Effector CD8-positive, alpha-beta T cell (primary cell): ENCODE data around the gene GNRHR.
"Not testable (repeated sequence)": the region's sequence is repeated elsewhere in the genome, so short reads cannot be mapped to it uniquely, and the experiment has no call there.

Experiments used
- DNase-seq: peaks from one replicate; lab custom pipeline; 2025; lab: John Stamatoyannopoulos, UW
- total RNA-seq, 4 experiments: gene quantifications; one replicate each; lab custom pipeline; 2026; lab: John Stamatoyannopoulos, UW

GNRHR gene, protein sequence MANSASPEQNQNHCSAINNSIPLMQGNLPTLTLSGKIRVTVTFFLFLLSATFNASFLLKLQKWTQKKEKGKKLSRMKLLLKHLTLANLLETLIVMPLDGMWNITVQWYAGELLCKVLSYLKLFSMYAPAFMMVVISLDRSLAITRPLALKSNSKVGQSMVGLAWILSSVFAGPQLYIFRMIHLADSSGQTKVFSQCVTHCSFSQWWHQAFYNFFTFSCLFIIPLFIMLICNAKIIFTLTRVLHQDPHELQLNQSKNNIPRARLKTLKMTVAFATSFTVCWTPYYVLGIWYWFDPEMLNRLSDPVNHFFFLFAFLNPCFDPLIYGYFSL
- total RNA-seq = 0 to 0.10 (median 0) reads per million in 4 experiments

DNA sequence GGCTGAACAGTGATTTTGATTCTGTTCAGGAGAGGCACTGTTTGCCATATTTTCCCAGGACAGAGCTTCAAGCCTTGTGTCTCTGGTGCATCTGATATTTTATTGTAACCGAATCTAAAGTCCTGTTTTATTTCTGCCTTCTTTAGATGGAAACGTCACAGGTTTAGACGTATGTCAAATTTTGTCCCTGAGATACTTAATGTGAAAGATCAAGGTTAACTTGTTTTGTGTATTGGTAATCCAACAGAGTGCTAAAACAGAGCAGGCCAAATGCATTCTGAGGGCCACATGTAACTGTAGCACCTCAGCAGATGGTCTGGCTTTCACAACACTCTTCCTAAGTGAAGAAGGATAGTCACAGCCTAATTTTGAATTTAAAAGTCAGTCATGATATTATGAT, at the start of gene GNRHR:
Gene GNRHR, minus strand, starts transcription at position 101 of the 400 bp plus-strand sequence. Its CDS starts 53 bp downstream, at position 48.
- DNase-seq = no peak

DNA sequence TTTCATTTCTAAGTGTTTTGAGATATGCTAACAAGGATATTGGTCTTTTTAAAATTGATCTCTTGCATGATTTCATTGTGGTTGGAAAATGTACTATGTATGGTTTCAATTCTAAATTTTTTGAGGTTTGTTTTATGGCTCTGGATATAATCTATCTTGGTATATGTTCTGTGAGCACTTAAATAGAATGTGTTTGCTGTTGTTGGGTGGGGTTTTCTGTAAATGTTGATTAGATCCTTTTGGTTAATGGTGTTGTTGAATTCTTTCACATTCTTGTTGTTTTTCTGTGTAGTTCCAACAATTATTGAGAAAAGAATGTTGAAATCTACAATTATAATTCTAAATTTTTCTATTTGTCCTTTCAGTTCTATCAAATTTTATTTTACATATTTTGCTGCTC, 42.6 kb upstream of the GNRHR start:
- DNase-seq = no peak

DNA sequence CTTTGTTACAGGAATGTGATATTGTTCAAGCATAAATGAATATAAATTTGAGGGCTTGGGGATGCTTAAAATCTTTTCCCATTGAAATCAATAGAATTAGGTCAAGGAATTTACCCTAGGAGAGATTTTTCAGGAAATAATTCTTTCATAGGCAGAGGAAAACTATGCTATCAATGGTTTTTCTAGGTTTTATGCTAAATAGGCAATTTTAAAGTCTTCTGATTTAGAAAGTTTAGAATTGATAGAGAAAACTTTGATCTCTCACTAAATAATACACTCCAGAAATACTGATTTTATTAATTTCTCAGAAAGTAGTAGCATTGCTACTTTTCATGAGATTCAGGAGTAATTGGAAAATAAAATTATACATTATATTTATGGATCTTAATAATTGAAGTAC, 36.5 kb upstream of the GNRHR start:
- no peak for DNase-seq

- no peak for DNase-seq
Observed at GRCh38 chr4:67787311-67787710, 33.1 kb upstream of the GNRHR start.

DNA sequence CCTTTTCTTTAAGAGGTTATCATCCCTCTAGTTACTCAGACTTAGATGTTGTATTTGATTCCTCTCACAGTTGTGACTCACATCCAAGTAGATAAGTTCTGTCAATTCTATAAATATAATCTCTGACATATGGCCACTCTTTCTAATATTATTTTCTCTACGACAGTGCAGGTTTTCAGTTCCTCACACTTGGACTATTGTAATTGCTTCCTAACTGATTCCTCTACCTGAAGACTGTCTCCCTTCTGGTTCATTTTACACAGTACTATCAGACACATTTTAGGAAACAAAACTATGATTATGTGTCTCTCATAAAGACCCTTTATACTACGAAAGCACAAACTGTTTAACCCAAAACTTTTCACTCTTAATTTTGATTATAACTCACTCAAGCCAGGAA, 31.3 kb upstream of the GNRHR start:
- no peak for DNase-seq

DNA sequence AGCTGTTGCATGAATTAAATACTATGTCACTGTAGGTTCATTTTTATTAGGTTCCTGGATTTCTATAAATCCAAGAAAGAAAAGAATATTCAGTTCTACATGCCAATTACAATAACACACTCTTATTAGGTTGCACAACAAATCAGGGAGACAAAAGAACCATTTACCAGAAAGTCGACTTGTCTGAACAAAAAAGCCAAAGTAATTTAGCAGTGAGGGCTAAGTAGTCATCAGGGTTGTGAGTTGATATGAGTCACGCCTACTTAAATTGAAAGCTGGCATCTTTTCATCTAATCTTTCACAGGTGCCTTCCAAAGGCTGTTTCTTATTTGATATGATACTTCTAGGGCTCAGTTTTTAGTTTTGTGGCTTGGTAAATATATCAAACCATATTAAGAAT, 25.4 kb upstream of the GNRHR start:
- no peak for DNase-seq

DNA sequence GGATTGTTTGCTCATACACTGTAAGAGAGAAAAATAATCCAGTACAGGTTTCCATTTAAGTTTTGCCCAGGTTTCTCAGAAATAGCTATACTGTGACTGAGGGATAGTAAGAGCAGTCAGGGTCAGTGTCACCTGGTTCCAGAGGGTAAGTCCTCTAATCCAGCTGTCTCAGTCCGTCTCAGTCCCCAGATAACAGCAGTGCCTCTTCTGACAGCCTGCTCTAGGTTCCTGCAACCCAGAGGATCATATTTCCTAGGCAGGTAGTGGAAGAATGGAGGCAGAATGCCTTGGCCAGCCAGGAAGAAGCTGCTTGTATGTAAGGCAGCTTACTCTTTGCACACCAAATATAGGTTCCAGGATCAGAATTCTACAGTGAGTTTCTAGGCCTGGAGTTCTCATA, 22.6 kb upstream of the GNRHR start:
- DNase-seq = no peak

DNA sequence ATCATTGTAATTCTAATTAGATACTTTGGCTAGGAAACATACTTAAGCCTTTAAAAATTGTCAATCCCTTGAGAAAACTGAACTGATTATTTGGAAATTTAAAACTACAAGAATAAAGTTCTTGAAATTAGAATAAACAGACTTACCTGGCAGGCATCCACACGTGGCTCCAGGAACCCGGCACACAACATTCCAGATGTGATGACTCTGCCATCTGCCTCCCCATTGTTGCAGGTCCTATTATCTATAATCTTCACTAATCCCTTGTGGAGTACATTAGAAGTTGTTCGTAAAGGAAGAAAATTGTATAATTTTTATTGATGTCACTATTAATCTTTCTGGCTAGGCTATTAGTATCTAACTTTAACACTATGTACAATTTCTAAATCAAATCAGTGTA, 16.2 kb upstream of the GNRHR start:
- no peak for DNase-seq

- no peak for DNase-seq
Observed at GRCh38 chr4:67765928-67766327, 11.7 kb upstream of the GNRHR start.

GRCh38 chr4:67765401-67765800, 11.2 kb upstream of the GNRHR start:
- no peak for DNase-seq

DNA sequence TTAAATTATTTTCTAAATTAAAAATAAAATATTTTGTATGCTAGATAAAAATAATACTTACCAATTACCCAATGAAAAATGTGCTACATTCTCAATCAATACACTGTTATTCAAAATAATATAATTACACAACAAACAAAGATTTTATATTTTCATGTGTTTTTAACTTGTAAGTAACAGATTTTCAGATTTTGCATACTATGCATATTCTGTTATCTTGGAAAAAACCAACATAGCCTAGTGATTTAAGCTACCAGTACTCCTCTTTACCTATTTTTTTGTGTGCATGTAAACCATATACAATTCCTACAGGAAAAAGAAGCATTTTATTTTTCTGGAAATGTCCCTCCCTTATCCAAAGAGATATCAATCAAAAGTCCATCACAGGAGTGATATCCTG, 10.0 kb upstream of the GNRHR start:
- no peak for DNase-seq

- DNase-seq = no peak
Observed at GRCh38 chr4:67762086-67762485, 7.9 kb upstream of the GNRHR start.

DNA sequence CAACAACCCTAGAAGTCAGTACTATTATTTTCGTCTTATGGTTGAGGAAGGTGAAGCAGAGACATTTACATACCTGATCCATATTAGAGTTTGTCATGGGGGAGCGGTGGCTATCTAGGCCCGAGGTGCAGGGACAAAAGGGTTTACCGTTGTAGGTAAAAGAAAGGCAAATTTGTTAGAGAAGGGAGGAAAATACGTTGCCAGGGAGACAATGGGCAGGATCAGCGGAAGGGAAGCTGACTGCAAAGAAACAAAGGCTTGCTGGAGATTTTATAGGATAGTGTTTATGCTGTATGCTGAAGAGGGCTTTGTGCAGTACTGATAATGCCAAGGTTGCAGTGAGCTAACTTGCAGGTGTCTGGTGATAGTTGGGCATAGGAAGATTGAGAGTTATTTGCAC, 2.8 kb upstream of the GNRHR start:
- not testable (repeated sequence) for DNase-seq

DNA sequence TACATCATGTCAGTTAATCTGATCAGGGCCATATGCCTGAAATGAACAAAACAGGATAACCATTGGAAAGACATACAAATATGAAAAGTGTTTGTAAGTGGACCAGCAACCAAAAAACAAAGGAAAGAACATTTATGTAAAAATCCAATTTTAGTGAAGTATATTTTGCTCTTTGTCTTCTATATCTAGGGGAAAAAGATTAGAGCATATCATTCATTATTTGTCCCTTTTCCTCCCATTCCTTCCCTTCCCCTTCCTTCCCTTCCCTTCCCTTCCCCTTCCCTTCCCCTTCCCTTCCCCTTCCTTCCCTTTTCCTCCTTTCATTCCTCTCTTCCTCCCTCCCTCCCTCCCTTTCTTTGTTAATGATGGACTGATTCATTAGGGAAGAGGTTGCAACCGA, 1.8 kb upstream of the GNRHR start:
- no peak for DNase-seq

DNA sequence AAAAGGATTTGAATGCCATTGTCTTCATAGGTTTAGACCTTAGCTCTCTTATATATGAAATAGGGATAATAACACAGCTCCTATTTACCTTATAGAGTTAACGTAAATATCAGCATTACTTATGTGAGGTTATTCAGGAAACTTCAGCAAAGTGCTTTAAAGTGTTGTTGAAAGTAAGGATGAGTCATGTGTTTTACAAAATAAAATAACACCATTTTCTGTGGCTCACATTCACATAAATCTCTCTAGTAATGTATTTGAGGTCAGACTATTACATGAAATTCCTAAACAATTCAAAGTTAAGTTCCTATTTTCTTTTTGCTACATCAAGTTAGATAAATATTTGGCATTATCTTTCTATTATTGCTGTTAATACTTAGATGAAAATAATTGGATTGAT, 2.9 kb downstream of the GNRHR start:
- no peak for DNase-seq

GRCh38 chr4:67750691-67751090, 3.5 kb downstream of the GNRHR start:
- DNase-seq = no peak

DNA sequence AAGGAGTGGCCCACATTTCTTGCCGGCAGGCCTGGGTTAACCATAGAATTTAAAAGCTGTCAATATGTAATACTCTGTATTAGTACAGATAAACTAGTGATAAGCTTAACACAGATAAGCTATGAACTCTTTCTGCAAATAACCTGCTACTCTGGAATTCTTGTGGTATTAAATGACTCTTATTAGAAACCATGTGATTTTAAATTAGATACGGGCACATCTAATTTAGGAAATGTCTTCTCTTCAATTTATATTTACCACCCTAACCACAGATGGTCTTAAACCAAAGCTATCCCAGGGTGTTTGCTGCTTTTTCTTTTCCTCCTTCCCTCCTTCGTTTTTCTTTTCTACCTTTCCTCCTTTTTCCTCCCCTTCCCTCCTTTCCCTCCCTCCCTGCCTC, 4.9 kb downstream of the GNRHR start:
- DNase-seq = no peak

DNA sequence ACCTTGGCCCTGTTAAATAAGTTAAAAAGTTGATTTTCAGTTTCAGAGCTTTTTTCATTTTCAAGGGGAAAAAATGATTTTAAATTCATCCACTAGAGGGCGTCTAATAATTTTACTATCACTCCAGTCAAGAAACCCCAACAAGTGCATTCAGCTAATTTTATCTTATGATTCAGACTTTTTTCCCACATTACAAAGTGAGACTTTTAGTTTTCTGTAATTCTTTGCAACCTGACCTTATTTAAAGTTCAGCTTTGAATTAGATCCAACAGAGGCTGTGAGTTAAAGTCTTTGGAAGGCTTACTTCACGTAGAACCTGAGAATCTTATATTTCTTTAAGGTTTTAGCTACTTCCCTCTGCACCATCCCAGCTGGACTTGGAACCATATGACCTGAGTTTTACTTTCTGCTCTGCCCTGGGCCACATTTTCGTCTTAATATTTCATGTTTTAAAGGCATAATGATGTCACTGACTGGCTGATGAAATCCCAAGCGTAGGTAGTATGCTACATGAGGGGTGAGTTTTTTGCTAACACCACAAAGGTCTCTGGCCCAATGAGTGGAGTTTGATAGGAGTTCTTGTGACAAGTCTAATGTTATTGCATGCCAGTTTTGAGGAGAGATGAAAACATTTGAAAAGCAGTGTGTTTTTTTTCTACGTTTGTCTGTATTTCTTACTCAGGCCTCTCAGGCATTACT, 7.2 kb downstream of the GNRHR start:
- DNase-seq = no peak

GRCh38 chr4:67744561-67745283, 9.5 kb downstream of the GNRHR start:
- no peak for DNase-seq

DNA sequence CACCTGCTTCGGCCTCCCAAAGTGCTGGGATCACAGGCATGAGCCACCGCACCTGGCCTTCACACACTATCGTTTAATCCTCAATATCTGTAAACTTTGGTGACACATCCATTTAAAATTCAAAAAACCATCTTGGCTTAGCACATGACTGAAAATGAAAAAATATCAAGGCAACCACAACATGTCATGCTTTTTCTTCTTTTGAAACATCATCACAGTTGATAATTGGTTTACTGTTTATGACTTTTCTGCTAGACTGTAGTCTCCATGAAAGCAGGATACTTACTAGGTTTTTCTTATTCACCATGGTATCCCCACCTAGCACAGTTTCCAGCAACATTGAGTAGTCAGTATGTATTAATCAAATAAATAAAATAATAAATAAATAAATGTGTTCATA, 11.0 kb downstream of the GNRHR start:
- DNase-seq = no peak

- DNase-seq = no peak
Observed at GRCh38 chr4:67736262-67736661, 17.9 kb downstream of the GNRHR start.

DNA sequence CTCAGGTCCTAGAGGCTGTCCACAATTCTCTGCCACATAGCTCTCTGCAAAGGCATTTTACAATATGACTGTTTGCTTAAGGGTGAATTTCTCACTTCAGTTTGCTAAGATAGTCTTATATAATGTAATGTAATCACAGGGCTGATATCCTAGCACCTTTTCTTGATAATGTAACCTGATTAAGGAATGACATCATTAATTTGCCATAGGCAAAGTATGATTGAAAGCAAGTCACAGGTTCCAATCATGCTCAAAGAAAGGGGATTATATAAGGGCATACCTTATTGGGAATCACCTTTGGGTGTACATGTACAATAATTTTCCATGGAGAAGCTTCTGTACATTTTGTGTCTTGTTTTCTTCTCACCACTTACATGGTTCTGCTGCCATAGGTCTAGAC, 18.9 kb downstream of the GNRHR start:
- DNase-seq = no peak

DNA sequence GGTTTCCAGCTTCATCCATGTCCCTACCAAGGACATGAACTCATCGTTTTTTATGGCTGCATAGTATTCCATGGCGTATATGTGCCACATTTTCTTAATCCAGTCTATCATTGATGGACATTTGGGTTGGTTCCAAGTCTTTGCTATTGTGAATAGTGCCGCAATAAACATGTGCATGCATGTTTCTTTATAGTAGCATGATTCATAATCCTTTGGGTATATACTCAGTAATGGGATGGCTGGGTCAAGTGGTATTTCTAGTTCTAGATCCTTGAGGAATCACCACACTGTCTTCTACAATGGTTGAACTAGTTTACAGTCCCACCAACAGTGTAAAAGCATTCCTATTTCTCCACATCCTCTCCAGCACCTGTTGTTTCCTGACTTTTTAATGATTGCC, 23.7 kb downstream of the GNRHR start:
- DNase-seq = not testable (repeated sequence)
